CD4-positive, alpha-beta T cell treated with Interleukin-21 for 1 hour (primary cell): ENCODE data around the gene GNAT3.

Experiments used
- DNase-seq: peaks from one replicate; pipeline ENCODE4 v3.0.0-alpha.2; 2020

The GNAT3 gene

DNA sequence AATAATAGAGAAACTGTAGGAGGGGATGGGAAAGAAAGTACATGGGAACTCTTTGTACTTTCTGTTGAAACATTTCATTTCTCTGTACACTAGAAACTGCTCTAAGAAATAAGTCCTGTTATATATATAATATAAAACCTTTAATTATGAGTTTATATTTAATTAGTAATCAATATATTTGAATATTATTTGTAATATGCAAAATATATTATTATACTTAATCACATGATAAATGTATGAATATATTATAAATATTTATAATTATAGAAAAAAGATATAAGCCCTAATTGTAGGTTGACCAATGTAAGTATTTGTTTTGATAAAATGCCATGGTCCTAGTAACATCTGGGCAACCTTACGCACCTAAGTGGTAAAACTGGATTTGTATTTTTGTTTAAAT lies 51.0 kb downstream of the GNAT3 start:
- DNase-seq, result no peak

GRCh38 chr7:80459776-80460510 lies 51.9 kb downstream of the GNAT3 start:
- no peak for DNase-seq

- no peak for DNase-seq
Measured at GRCh38 chr7:80458822-80459725, 52.8 kb downstream of the GNAT3 start.

- DNase-seq, result no peak
Measured at GRCh38 chr7:80453699-80454340, 58.0 kb downstream of the GNAT3 start.

GRCh38 chr7:80450621-80451308 lies 61.1 kb downstream of the GNAT3 start:
- no peak for DNase-seq

DNA sequence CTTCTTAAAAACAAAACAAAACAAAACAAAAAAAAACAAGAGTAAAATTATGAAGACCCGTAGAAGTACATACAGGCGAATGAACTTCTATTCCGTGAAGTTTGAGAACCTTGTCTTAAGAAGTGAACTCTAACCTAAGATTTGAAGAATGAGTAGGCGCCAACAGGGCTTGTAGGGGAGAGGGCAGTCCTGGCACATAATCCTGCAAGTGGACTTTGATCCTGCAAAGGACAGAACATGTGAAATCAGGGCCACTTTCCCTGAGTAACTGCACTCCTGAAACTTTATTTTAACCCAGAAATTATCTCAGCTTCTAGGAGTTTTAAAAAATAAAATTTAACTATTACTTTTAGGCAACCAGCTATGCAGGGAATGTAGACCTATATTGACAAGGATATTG lies 62.0 kb downstream of the GNAT3 start:
- DNase-seq, result no peak

- no peak for DNase-seq
Measured at GRCh38 chr7:80445351-80445750, 66.5 kb downstream of the GNAT3 start.

GRCh38 chr7:80444811-80445210 lies 67.1 kb downstream of the GNAT3 start:
- no peak for DNase-seq

DNA sequence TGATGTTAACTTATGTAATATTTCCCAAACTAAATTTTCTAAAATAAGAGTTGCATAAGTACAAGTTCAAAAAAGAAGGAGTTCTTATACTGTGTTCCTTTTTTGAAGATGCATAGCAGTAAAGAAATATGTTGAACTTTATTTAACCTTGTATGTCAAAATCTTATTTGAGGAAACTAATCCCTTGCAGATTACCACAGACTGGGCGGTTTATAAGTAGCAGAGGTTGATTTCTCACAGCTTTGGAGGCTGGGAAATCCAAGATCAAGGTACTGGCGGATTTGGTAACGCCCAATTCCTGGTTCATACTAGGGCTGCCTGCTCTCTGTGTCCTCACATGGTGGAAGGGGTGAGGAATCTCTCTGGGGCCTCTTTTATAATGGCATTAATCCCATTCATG lies 68.5 kb downstream of the GNAT3 start:
- DNase-seq, result peak; percentile 4

GRCh38 chr7:80440883-80441282 lies 71.0 kb downstream of the GNAT3 start:
- no peak for DNase-seq

DNA sequence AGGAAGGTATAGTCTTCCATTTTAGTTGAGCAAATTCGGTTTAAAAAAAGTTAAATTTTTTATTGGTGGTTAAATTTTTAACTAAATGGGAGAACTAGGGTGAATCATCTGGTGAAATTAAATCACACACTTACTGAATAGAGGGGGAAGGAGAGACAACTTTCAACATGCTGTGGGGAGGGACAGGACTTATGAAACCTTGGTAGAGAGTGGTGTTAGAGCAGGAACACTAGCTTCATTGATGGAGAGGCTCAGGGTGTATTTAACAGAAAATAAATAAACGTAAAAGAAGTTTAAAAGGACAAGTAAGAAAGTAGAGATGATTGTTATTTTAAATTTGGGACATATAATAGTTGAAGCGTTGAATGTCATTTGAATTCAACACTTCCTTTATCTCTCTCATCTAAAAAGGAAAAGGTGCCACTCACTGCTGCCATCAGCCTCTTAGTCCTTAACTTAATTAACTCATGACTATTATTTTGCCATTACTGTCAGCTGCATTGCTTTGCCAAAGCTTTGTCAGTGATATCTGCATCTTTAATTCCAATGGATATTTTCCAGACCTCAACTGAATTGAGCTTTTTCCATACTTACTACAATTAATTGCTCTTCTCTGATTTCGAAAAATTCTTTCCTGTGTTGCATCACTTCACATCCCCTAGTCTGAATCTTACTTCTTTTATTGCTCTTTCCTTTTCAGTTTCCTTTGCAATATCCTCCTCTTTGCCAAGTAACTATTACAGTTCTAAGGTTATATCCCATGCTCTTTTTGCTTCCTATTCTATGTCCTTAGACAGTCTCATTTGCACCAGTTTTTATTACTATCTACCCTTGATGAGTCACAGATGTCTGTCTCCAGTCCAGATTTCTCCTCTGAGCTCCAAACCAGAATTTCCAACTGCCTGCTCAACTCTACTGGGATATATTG lies 71.7 kb downstream of the GNAT3 start:
- DNase-seq, result no peak

GRCh38 chr7:80435521-80435920 lies 76.3 kb downstream of the GNAT3 start:
- DNase-seq, result no peak

GRCh38 chr7:80434047-80434446 lies 77.8 kb downstream of the GNAT3 start:
- no peak for DNase-seq

GRCh38 chr7:80432166-80432565 lies 79.7 kb downstream of the GNAT3 start:
- no peak for DNase-seq

- DNase-seq, result no peak
Measured at GRCh38 chr7:80429181-80429580, 82.7 kb downstream of the GNAT3 start.

DNA sequence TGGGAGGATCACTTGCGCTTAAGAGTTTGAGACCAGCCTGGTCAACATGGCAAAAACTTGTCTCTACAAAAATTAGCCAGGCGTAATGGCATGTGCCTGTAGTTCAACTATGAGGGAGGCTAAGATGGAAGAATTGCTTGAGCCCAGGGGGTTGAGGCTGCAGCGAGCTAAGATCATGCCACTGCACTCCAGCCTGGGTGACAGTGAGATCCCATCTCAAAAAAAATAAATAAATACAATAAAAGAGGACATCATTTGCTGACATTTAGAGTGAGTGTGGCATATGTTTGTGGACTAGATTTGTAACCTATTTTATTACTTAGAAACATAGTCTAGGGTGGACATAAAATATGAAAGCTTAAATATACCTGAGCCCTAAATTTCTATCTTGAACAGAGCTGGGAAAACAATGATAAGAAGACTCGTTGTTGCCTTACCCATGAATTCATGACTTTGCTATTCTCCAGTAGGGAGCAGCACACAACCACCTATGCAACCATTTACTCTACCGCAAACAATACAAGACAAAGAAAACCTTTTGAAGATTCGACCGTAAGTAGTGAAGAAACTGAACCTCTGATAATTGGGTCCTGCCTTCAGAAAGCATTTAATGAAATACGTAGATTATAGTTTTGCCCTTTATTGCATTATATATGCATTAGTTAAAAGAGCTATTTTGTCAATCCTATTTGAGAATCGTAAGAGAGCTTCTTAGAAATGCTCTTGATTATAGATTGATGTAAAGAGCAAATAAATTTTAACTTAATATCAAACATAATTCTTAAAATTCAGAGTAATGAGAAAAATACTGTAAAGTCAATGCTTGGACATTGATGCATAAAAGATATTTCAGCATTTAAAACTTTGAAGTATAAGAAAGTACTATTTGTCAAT lies 83.5 kb downstream of the GNAT3 start:
- no peak for DNase-seq

GRCh38 chr7:80427218-80427617 lies 84.6 kb downstream of the GNAT3 start:
- no peak for DNase-seq

- no peak for DNase-seq
Measured at GRCh38 chr7:80420876-80421275, 91.0 kb downstream of the GNAT3 start.

GRCh38 chr7:80417211-80417793 lies 94.6 kb downstream of the GNAT3 start:
- no peak for DNase-seq

DNA sequence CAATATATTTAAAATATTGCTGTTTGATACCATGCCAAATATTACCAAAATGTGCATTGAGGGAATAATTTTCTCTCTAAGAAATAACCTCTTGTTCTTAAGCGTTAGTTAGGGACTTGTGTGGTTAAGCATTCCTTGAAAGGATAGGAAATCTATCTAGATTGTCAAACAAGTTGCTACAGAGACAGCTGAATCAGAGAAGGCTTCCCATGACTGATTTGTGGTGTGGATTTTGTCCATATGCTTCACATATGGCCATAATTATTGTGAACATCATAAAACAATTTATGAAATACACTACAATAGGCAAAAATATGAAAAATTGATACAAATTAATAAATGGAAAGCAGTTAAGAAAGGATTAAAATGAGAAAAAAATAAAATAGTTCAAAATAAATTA lies 96.3 kb downstream of the GNAT3 start:
- DNase-seq, result no peak
